Type B pancreatic cell (in vitro differentiated cells): Measurements from ENCODE around the gene PRKAR1B. TPM values are rescaled to one million over a fixed set of nuclear protein-coding genes. Genes with fewer than 3 reads are reported as not detected.

ENCODE experiments used
- DNase-seq: peaks from one replicate; pipeline ENCODE4 v3.0.0; 2021; ENCODE audit warnings: mixed read lengths; ENCODE audit not compliant: unreplicated experiment; ENCODE audit errors: extremely low spot score
- H3K27ac Mint-ChIP-seq: 2 replicates; pipeline ENCODE4 v1.8.0; 2021; ENCODE audit warnings: mild to moderate bottlenecking, mixed read lengths
- H3K27me3 Mint-ChIP-seq: 2 replicates; pipeline ENCODE4 v1.8.0; 2021; ENCODE audit warnings: mixed read lengths
- H3K36me3 Mint-ChIP-seq: 2 replicates; pipeline ENCODE4 v1.8.0; 2021; ENCODE audit warnings: mixed read lengths
- H3K4me1 Mint-ChIP-seq: one replicate; pipeline ENCODE4 v1.8.0; 2021; ENCODE audit warnings: mixed read lengths; ENCODE audit not compliant: unreplicated experiment
- H3K4me3 Mint-ChIP-seq: 2 replicates; pipeline ENCODE4 v1.8.0; 2021; ENCODE audit warnings: mild to moderate bottlenecking, mixed read lengths
- H3K9me3 Mint-ChIP-seq: 2 replicates; pipeline ENCODE4 v1.8.0; 2021; ENCODE audit warnings: mixed read lengths
- total RNA-seq: library from RNA; stranded (reverse); gene quantifications from 2 replicates; pipeline ENCODE4 v1.2.1, GENCODE V29; 2021; ENCODE audit warnings: low replicate concordance
- TF ChIP-seq, protein P1 (sequence below): fragments of 200-600 bp; sonication (generic); conservative IDR thresholded peaks from 2 replicates; pipeline ENCODE4 v1.5.0; 2021; ENCODE audit warnings: antibody characterized with exemption, mild to moderate bottlenecking

Gene PRKAR1B
- total RNA-seq, 1 donor from 2014 or later, result 26.1 TPM

DNA sequence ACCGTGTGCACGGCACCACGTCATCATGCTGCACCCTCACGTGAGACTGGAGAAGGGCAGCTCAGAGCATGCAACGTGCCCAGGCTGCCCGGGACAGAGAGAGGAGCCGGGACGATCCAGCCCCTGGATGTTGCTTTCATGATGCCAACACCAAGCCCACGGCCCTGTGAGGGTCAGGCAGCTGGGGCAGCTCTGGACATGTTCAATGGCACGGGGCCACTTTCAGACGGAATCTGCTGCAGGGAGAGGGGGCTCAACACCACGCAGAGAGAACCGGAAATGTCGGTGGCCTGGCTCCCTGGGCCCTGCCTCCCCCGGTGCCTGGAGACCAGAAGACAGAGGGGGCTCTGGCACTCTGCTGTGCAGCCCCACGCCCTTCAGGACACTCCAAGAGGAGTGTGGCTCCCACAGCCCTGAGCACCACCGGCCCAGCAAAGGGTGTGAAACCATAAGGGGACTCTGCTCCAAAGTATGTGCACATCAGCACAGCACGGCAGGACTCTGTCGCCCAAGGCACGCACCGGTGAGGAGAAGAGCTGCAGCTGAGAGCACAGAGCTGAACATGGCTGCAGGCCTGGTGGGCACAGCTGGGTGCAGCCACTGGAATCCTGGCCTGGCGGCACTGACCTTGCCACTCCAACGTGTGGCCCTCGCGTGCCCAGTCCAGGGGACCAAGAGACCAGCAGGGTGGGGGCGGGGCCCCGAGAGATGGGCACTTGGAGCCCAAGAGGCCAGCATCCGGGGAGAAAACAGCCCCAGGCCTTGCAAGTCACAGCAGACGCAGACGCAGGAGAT is 137.1 kb downstream of the PRKAR1B start:
- Mint-ChIP-seq H3K36me3 (peaks cover 25% of the 10 kb centered on the region), H3K4me3 (no peak overlapping the region), H3K27ac (no peak overlapping the region), H3K9me3 (peaks cover 8% of the 10 kb centered on the region), H3K27me3 (no peaks in the 10 kb centered on the region), H3K4me1 (peaks cover 6% of the 10 kb centered on the region)
- no peak for DNase-seq
- TF ChIP-seq, protein P1, sequence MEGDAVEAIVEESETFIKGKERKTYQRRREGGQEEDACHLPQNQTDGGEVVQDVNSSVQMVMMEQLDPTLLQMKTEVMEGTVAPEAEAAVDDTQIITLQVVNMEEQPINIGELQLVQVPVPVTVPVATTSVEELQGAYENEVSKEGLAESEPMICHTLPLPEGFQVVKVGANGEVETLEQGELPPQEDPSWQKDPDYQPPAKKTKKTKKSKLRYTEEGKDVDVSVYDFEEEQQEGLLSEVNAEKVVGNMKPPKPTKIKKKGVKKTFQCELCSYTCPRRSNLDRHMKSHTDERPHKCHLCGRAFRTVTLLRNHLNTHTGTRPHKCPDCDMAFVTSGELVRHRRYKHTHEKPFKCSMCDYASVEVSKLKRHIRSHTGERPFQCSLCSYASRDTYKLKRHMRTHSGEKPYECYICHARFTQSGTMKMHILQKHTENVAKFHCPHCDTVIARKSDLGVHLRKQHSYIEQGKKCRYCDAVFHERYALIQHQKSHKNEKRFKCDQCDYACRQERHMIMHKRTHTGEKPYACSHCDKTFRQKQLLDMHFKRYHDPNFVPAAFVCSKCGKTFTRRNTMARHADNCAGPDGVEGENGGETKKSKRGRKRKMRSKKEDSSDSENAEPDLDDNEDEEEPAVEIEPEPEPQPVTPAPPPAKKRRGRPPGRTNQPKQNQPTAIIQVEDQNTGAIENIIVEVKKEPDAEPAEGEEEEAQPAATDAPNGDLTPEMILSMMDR, result no peak

DNA sequence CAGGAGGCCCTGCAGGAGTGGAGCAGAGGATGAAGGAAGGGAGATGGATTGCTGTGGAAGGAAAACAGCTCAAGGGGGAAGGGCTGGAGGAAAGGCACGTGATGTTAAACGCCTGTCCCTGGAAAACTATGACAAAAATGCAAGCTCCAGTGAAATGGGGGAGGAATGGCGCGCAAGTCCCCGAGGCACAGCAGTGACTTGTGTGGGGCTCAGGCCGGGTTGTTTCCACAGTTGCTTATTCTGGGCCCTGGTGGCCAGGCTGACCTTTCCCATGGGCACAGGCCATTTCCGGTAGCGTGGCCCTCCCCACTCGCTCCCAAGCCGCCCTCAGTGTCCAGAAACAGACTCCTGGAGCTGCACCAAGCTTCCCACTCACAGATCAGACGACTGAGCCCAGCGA is 139.3 kb downstream of the PRKAR1B start:
- peaks cover 33% of the 10 kb centered on the region for H3K36me3 Mint-ChIP-seq
- TF ChIP-seq, protein P1, result no peak
- no peaks in the 10 kb centered on the region for H3K27me3 Mint-ChIP-seq
- H3K27ac Mint-ChIP-seq, result no peak overlapping the region
- H3K9me3 Mint-ChIP-seq, result peaks cover 8% of the 10 kb centered on the region
- peaks cover 6% of the 10 kb centered on the region for H3K4me1 Mint-ChIP-seq
- no peak for DNase-seq
- no peak overlapping the region for H3K4me3 Mint-ChIP-seq

DNA sequence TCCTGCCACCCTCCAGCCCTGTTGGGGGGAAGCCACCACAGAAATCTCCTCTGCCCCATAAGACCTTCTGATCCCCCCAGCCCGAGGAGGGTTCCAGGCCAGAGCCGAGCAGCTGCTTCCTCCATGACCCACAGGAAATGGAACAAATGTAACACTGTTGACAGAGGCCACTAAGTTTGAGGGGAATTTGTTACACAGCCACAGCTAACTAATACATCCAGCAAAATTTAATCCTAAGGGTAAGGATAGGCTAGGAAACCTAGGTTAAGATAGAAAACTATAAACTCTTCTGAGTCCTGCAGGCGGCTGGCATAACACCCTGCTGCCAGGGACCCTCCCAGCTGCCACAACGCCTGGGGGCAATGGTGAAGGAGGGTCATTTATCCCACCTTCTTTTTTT is 140.6 kb downstream of the PRKAR1B start:
- Mint-ChIP-seq H3K9me3 (peaks cover 8% of the 10 kb centered on the region), H3K27me3 (no peaks in the 10 kb centered on the region), H3K4me1 (peaks cover 3% of the 10 kb centered on the region), H3K4me3 (no peak overlapping the region), H3K27ac (no peak overlapping the region), H3K36me3 (peaks cover 33% of the 10 kb centered on the region)
- DNase-seq, result no peak
- TF ChIP-seq, protein P1, result no peak

DNA sequence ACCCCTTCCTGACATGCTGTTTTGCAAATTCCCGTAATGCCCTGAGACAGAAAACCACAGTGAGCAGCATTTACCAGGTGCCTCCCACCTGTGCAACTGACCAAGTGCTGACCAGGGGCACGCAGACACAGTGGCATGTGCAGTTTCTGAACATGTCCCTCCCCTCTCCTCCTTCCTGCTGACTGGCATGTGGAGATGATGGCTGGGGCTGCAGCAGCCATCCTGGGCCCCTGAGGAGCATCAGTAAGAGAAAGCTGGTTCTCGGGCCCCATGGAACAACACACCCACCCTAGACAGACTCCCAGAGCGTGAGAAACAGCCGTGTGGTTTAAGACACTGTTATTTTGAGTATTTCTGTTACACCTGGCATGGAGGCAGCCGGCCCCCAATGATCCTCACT is 141.2 kb downstream of the PRKAR1B start:
- no peaks in the 10 kb centered on the region for H3K4me1 Mint-ChIP-seq
- no peak overlapping the region for H3K27ac Mint-ChIP-seq
- peaks cover 33% of the 10 kb centered on the region for H3K36me3 Mint-ChIP-seq
- no peak for DNase-seq
- no peaks in the 10 kb centered on the region for H3K27me3 Mint-ChIP-seq
- no peak overlapping the region for H3K4me3 Mint-ChIP-seq
- TF ChIP-seq, protein P1, result no peak
- H3K9me3 Mint-ChIP-seq, result peaks cover 8% of the 10 kb centered on the region

DNA sequence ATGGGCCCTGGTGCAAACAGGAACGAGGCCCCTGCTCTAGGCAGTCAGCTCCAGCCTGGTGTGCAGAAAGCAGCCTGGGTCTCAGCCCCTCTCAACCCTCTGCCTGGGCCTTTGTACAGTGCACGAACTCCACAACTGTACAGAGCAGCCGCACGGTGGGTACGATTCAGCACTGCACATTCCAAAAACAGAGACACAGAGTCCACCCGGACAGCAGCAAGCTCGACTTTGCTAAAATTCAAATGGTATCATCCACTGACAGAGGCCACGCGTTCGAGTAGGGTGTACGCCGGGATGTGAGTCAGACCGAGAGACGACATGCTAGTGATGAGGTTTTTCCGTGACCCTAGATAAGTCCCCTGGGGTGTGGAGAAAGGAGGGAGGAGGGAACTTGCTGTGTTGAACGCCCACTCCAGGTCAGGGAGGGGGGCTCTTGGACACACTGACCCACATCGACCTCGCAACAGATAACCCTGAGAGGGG is 141.8 kb downstream of the PRKAR1B start:
- no peaks in the 10 kb centered on the region for H3K27me3 Mint-ChIP-seq
- peaks cover 33% of the 10 kb centered on the region for H3K36me3 Mint-ChIP-seq
- DNase-seq, result no peak
- no peak overlapping the region for H3K4me3 Mint-ChIP-seq
- no peak overlapping the region for H3K27ac Mint-ChIP-seq
- peaks cover 8% of the 10 kb centered on the region for H3K9me3 Mint-ChIP-seq
- TF ChIP-seq, protein P1, result no peak
- no peaks in the 10 kb centered on the region for H3K4me1 Mint-ChIP-seq
